Thyroid gland (tissue), 4 donors: ENCODE data around the gene MEF2B. TPM values are rescaled to one million over a fixed set of nuclear protein-coding genes. Genes with fewer than 3 reads are reported as not detected.

Experiments used
- DNase-seq, 2 donors: peaks; one replicate each; pipeline ENCODE4 v3.0.0-alpha.2; 2019
- H3K27ac ChIP-seq, 3 donors: fragments of 200-600 bp; sonication (generic); 1 replicate in 2 of 3; 2 replicates in 1 of 3; pipeline ENCODE4 v1.5.1; 2016 to 2019; ENCODE audit warnings: mild to moderate bottlenecking in 1 of 3, moderate library complexity in 1 of 3
- H3K27me3 ChIP-seq: fragments of 200-600 bp; sonication (generic); one replicate; pipeline ENCODE4 v1.5.1; 2019
- H3K36me3 ChIP-seq, 2 donors: fragments of 200-600 bp; sonication (generic); one replicate each; pipeline ENCODE4 v1.5.1; 2016 to 2019
- H3K4me1 ChIP-seq, 2 donors: fragments of 200-600 bp; sonication (generic); one replicate each; pipeline ENCODE4 v1.5.1; 2017 to 2019
- H3K4me3 ChIP-seq, 3 donors: fragments of 200-600 bp; sonication (generic); replicated peaks in 1 of 3; 1 replicate in 2 of 3; 2 replicates in 1 of 3; pipeline ENCODE4 v1.5.1; 2016; ENCODE audit warnings: mild to moderate bottlenecking in 1 of 3
- H3K9me3 ChIP-seq: fragments of 200-600 bp; sonication (generic); one replicate; pipeline ENCODE4 v1.5.1; 2017
- CTCF ChIP-seq, 6 experiments: fragments of 200-600 bp in 3 of 6; fragments of 450-650 bp in 3 of 6; sonication (generic) in 3 of 6; IDR thresholded peaks; one replicate each; pipeline ENCODE4 v1.5.1; 2016 to 2019; ENCODE audit warnings: antibody characterized with exemption in 6 of 6, mild to moderate bottlenecking in 2 of 6, inconsistent platforms in 1 of 6, moderate library complexity in 1 of 6
- POLR2A ChIP-seq, 2 donors: fragments of 450-650 bp; IDR thresholded peaks; one replicate each; pipeline ENCODE4 v1.6.1; 2017; ENCODE audit warnings: antibody characterized with exemption in 2 of 2, mild to moderate bottlenecking in 2 of 2, moderate library complexity in 1 of 2
- WGBS, 2 donors: methylation state at CpG; one replicate each; pipeline ENCODE4 v1.1.5; 2017; 5-methylcytosine and 5-hydroxymethylcytosine counted together
- intact Hi-C: fragments of 100-400 bp; cut with DNase I; formaldehyde crosslinking; loops from one replicate; pipeline ENCODE4 v1.15.1; 2023
- total RNA-seq, 4 donors: library from RNA; depleted of rRNA; stranded (reverse); fragments of >200 nt; gene quantifications; one replicate each; pipeline ENCODE4 v1.2.3, GENCODE V29; 2016

MEF2B gene
- total RNA-seq, 4 donors from 2014 or later: 0.67 to 1.5 TPM; not detected in 2

GRCh38 chr19:19171821-19172532, 1.9 kb upstream of the MEF2B start:
- no peaks in the 10 kb centered on the region for H3K9me3 ChIP-seq
- H3K27me3 ChIP-seq: no peaks in the 10 kb centered on the region
- intact Hi-C loops: no loop called here
- peaks cover 4 to 10% of the 10 kb centered on the region in 2 donors for H3K4me1 ChIP-seq
- no peak overlapping the region for H3K4me3 ChIP-seq
- no peaks in the 10 kb centered on the region for H3K36me3 ChIP-seq
- WGBS, 2 donors: 85 to 87% methylated on average over 6 to 8 of the region's 8 CpGs
- no peak overlapping the region for H3K27ac ChIP-seq
- DNase-seq: no peak
- TF ChIP-seq POLR2A (IDR thresholded peaks at IDR 0.05) (no peak), CTCF (IDR thresholded peaks at IDR 0.05) (no peak)

- TF ChIP-seq CTCF (IDR thresholded peaks at IDR 0.05) (no peak), POLR2A (IDR thresholded peaks at IDR 0.05) (no peak)
- WGBS, 2 donors: 86 to 89% methylated on average over 6 of the region's 6 CpGs
- Histone ChIP-seq H3K27me3 (no peaks in the 10 kb centered on the region), H3K36me3 (no peaks in the 10 kb centered on the region), H3K4me1 (peaks cover 4 to 10% of the 10 kb centered on the region in 2 donors), H3K4me3 (no peak overlapping the region), H3K9me3 (no peaks in the 10 kb centered on the region), H3K27ac (no peak overlapping the region)
- intact Hi-C loops: no loop called here
- DNase-seq: no peak
Observed at GRCh38 chr19:19170873-19171672, 1.0 kb upstream of the MEF2B start.

- Histone ChIP-seq H3K9me3 (no peaks in the 10 kb centered on the region), H3K4me1 (peaks cover 4 to 10% of the 10 kb centered on the region in 2 donors), H3K27ac (no peak overlapping the region), H3K27me3 (no peaks in the 10 kb centered on the region), H3K36me3 (no peaks in the 10 kb centered on the region), H3K4me3 (peak overlapping the region in 1 of 3 donors; percentile 14)
- 83 to 85% methylated on average over 5 to 9 of the region's 9 CpGs for WGBS, 2 donors
- DNase-seq: no peak
- intact Hi-C loops: no loop called here
- TF ChIP-seq CTCF (IDR thresholded peaks at IDR 0.05) (no peak), POLR2A (IDR thresholded peaks at IDR 0.05) (no peak)
Observed at GRCh38 chr19:19169236-19170052, 619 bp downstream of the MEF2B start.

- H3K27ac ChIP-seq: no peak overlapping the region
- H3K9me3 ChIP-seq: no peaks in the 10 kb centered on the region
- no peak for TF ChIP-seq CTCF (IDR thresholded peaks at IDR 0.05)
- DNase-seq: no peak
- no peaks in the 10 kb centered on the region for H3K36me3 ChIP-seq
- H3K27me3 ChIP-seq: no peaks in the 10 kb centered on the region
- peaks cover 4 to 10% of the 10 kb centered on the region in 2 donors for H3K4me1 ChIP-seq
- H3K4me3 ChIP-seq: no peak overlapping the region
- WGBS, 2 donors: 88 to 92% methylated on average over 3 of the region's 3 CpGs
- intact Hi-C loops: no loop called here
Observed at GRCh38 chr19:19167612-19168011, 2.5 kb downstream of the MEF2B start.
